Activated T-helper 1 cell treated with anti-CD3 and anti-CD28 coated beads, Interleukin-2, amount 50 U/mL, for 16 hours (primary cell): ENCODE measurements around the gene ADAMTS13.

Experiments used
- DNase-seq, 2 donors: peaks; one replicate each; pipeline ENCODE4 v3.0.0-alpha.2; 2020; ENCODE audit warnings: low read depth in 1 of 2, low spot score in 1 of 2

Gene ADAMTS13

GRCh38 chr9:133505901-133506652, 83.9 kb downstream of the ADAMTS13 start:
- DNase-seq = no peak

DNA sequence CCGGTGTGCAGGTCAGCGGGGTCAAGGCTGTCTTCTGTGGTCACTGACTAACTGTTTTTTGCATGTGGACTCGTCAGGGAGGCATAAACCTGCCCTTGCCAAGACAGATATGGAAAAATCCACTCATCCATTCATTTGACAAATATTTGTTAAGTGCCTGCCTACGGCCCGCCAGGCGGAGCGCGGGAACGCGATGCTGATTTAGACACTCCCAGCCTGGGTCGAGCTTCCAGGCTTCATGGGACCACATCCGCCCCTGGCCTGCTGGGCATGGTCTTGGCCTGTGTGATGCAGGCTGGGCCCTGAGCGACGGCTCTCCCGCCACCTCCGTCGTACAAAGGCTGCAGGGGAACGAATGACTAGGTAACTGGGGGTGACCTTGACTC, 84.5 kb downstream of the ADAMTS13 start:
- no peak for DNase-seq

DNA sequence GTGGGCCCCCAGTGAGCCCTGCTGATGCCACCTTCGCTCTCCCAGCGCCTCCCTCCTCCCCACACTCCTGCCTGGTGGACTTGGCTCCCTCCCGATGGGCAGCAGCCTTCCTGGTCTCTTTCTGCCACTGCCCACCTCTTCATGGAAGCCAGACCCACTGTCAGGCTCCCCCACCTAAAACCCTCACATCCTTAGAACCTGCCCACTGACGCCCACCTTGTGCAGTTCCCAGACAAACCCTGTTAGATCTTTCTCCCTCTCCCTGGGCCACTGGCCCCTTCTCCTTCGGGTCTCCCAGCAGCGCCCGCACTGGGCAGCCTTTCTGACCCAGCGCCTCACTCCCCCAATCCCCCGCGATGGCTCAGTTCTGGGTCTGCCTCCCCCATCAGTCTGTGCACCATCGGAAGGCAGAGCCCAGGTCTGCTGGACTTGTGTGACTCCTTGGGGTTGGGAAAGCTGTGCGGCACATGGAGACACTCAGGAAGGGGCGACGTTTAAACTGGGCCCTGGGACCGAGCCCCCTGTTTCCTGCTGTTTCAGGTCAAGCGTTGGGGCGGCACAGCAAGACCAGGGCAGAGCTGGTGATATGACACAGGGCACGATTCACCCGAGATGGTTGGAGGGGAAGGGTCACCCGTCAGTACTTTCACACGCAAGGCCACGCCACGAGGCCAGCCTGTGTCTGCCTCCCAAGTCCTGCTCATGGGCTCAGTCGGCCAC, 85.2 kb downstream of the ADAMTS13 start:
- DNase-seq = no peak

- DNase-seq = no peak
These were observed 85.9 kb downstream of the ADAMTS13 start for GRCh38 chr9:133508046-133508445.
